HG03135 (cell line): ENCODE data around the gene FARP1.

Experiments
- ATAC-seq: cut with Tn5 transposase; IDR thresholded peaks from one replicate; pipeline ENCODE4 v1.9.1; 2021; ENCODE audit warnings: mild to moderate bottlenecking, moderate library complexity; ENCODE audit not compliant: unreplicated experiment

Gene FARP1, protein sequence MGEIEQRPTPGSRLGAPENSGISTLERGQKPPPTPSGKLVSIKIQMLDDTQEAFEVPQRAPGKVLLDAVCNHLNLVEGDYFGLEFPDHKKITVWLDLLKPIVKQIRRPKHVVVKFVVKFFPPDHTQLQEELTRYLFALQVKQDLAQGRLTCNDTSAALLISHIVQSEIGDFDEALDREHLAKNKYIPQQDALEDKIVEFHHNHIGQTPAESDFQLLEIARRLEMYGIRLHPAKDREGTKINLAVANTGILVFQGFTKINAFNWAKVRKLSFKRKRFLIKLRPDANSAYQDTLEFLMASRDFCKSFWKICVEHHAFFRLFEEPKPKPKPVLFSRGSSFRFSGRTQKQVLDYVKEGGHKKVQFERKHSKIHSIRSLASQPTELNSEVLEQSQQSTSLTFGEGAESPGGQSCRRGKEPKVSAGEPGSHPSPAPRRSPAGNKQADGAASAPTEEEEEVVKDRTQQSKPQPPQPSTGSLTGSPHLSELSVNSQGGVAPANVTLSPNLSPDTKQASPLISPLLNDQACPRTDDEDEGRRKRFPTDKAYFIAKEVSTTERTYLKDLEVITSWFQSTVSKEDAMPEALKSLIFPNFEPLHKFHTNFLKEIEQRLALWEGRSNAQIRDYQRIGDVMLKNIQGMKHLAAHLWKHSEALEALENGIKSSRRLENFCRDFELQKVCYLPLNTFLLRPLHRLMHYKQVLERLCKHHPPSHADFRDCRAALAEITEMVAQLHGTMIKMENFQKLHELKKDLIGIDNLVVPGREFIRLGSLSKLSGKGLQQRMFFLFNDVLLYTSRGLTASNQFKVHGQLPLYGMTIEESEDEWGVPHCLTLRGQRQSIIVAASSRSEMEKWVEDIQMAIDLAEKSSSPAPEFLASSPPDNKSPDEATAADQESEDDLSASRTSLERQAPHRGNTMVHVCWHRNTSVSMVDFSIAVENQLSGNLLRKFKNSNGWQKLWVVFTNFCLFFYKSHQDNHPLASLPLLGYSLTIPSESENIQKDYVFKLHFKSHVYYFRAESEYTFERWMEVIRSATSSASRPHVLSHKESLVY

DNA sequence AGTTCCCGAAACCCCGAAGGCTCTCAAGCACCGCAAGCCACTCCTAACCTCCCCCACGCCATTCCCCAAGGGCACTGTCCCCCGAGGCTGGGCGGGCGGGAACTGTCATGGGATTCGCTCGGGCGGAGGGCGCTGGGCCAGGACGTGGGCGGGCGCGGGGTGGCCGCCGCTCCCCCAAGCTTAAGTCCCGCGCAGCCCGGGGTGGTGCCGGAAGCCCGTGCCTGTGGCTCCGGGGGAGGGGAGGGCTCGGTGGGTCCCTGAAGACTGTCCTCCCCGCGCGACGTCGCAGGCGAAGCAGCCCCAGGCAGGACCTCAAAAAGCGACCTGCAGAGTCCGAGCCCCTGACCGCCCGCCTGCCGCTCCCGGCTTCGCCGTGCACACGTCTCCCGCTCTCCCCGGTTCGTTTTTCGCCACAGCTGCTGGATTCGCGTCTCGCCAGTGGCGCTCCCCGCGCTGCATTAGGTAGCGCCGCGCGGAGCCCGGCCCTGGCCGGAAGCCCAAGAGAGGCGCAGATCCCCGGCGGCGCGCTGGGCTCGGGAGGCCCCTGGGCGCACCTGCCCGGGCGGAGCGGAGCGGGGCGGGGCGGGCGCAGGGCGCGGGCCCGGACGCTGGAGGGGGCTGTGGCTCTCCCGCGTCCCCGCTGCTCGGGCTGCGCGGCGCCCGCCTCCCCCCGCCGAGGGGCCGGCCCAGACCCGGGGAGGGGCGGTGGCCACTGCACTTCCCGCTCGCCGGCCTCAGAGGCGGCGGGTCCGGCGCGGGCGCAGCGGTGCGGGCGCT, at the start of gene FARP1:
Gene FARP1 (plus strand): TSS at position 715 of the 777 bp plus-strand sequence. CDS start 70,149 bp downstream, outside the sequence.
- peak; percentile 71 for ATAC-seq

DNA sequence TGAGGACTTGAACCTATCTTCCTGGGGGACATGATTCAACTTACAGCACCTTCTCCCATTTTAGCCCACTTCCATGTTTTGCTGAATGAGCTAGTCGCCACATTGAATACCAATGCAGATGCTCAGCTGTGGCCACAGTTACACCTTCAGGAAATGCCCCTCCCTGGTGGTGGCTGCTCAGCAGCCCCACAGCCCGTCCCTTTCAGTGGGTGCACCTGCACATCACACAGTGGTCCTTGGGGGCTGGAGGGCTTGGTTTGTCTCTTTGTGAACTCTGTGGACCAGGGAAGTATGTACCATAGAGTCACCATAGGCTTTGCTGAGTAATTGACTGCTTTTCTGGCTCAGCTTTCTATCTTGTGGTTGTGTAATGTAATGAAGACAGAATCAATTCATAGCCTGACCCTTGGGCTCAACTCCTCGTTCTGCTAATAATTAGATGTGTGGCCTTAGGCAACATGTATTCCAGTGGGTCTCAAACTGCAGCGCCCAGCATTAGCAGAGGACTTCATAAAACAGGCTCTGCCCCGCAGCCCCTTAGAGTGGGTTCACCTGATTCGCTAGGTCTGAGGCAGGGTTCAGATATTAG, 48.1 kb upstream of the FARP1 start:
- ATAC-seq, result no peak

DNA sequence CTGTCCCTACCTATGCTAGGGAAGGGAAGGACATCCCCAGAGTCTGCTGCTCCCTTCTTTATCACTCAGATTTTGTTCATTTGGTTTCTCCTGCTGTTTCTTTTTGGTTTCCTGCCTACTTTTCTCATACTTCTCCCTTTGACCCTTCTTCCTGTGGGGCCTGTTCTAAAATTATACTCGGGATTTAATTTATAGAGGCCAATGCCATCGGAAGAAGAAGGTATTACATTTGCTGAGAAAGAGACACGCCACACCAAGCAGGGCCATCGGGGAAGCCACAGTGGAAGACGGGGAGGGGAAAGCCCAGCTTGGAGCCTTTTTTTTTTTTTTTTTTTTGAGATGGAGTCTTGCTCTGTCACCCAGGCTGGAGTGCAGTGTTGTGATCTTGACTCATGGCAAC, 46.8 kb upstream of the FARP1 start:
- ATAC-seq, result no peak

DNA sequence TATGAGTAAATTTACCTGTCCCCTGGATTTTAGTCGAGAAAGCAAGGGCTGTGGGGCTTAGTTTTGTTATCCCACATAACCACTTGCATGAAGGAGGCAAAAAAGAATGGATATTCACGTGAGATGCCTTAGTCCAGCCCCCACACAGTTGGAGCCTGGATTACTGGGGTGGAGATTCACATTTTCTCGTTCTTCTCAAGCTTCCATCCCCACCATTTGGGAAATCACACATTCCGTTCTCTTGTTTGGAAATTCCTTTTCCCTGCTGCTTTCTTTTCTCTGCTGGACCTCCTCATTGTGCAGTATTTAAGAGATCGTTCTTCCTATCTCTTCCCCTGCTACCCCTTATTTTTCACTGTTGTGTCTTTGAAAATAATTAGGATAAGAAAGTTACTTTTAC, 45.1 kb upstream of the FARP1 start:
- ATAC-seq, result no peak

DNA sequence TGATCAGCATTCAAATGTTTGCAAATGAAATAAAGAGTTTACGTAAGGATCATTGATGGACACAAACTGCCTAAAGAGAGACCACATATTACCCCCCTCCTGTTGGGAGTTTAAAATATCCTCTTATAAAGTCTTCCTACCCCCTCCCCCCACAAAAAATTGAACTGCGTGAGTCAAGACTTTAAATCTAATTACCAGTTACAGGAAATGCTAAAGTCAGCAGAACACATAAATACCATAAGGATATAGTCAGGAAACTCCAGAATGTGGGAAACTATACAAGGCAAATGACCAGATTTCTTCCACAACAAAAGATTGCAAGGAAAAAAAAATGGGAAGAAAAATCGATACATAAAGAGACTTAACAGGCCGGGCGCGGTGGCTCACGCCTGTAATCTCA, 44.4 kb upstream of the FARP1 start:
- ATAC-seq, result no peak

DNA sequence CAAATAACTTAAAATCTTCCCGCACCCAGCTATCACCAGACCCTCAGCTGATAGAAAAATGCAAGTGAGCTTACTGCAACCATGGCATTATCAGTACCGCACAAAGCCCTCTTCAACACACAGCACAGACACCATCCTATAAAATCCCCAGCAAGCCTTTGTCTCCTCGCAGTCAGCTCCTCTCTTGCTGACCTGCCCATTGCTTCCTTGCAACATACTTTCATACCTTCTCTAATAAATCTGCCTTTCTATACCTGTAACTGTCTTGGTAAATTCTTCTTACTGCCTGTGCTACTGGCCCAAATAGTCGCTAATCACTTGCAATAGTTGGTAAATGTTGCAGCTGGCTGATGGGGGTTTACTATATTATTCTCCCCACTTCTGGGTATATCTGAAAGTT, 43.3 kb upstream of the FARP1 start:
- ATAC-seq, result no peak

DNA sequence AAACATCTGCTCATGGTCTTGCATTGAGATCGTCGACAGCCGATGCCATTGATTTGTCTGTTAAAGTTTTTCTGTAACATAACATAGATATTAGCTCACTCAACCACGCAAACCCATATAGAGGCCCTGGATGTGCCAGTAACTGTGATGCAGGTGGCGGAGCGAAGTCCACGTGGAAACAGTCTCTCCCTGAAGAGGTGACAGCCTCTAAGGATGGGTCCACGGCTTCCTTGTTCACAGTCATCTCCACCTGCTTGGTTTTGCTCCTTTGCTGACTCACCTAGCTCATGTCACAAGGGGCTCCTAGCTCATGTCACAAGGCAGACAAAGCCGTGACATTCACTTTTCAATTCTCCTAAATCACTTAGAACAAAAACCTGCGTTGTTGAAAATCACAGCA, 42.4 kb upstream of the FARP1 start:
- ATAC-seq, result no peak

DNA sequence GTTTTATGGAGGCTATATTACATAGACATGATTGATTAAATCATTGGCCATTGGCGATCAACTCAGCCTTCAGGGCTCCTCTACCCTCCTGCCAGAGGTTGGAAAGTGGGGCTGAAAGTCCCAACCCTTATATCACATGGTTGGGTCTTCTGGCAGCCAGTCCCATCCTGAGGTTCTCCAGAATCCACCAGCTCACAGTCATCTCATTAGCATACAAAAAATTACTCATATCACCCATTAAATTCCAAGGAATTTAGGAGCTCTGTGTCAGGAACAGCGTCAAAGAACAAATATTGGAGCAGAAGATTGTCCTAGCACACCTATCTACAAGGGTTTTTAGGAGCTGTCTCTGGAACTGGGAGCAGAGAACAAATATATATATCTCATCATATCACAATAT, 39.4 kb upstream of the FARP1 start:
- ATAC-seq, result no peak

DNA sequence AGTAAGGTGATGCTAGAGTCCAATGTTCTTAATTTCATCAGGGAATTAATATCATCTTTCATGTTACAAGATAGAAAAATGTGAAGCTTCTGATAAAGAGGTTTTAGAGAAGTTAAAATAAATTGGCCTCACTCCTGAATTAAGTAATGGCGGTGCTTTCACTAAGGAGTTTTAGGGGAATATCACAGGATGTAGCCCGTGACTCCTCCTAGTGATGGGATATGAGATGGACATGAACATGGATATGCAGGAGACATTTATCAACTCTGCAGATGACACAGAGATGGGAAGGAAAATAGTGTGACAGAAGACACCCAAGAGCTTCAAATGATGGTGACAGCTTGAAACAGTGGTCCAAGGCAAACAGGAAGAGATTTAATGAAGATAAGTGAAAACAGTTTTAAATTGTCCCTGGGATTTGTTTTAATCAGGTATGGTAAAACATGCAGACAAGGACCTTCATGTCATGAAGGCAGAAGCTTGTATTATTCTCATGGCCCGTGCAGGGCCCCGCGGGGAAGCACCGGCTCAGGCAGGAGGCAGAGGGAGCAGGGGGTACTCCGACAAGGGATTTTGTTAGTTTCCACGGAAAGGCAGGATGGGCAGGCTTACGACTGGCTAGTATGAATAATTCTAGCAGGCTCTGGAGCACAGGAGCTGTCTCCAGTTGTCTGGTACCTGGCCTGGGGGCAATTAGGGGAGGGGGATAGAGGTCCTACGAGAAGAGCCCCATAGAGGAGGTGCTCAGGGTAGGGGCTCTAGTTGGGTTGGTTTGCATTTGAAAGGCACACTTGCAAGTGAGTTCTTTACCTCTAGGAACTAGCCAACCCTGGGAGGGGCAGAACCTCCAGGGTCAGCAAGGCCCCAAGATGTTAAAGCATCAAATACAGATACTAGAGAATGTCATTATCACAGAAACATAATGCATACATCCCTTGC, 38.7 kb upstream of the FARP1 start:
- ATAC-seq, result no peak

DNA sequence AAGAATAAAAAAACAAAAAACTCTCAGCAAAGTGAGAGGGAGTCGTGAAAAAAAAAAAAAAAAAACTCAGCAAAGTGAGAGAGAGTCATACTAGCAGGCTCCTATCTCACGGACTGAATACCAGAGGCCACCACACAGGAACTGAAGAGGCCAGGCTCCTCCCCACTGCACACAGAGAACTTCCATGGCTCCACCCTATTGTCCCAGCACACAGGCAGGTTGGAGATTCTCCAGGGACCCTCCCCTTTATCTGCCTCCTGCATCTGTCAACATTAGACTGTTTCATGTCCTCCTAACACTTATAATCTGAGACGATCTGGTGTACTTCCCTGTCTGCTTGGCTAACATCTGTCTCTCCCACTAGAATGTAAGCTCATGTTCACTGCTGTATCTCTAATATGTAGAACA, 37.0 kb upstream of the FARP1 start:
- no peak for ATAC-seq

DNA sequence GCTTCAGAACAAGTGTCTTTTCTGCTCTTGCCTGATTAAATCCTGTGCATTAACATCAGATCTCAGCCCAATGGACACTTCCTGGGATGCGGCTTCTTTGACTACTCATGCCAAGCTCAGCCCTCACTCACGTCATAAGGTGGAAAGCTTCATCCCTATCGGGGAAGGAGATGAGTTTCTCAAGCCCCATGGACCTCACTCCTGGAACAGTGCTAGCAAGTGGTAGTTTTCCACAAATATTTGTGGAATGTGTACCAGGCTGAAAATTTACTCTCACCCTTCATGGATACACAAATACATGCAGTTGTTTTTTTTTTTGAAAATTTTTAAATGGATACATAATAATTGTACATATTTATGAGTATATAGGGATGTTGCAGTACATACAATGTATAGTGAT, 34.6 kb upstream of the FARP1 start:
- no peak for ATAC-seq

DNA sequence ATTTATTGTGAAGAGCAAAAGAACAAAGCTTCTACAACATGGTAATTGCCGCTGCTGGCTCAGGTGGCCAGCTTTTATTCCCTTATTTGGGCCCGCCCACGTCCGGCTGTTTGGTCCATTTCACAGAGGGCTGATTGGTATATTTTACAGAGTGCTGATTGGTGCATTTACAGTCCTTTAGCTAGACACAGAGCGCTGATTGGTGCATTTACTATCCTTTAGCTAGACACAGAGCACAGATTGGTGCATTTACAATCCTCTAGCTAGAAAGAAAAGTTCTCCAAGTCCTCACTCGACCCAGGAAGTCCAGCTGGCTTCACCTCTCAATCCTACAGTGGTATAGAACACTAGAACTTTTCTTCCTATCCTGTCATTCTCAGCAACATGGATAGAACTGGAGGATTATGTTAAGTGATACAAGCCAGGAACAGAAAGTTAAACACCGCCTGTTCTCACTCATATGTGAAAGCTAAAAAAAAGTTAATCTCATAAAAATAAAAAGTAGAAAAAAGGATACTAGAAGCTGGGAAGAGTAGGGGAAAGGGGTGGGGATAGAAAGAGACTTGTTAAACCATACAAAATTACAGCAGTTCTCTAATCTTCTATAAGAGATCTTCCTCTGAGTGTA, 33.6 kb upstream of the FARP1 start:
- no peak for ATAC-seq

DNA sequence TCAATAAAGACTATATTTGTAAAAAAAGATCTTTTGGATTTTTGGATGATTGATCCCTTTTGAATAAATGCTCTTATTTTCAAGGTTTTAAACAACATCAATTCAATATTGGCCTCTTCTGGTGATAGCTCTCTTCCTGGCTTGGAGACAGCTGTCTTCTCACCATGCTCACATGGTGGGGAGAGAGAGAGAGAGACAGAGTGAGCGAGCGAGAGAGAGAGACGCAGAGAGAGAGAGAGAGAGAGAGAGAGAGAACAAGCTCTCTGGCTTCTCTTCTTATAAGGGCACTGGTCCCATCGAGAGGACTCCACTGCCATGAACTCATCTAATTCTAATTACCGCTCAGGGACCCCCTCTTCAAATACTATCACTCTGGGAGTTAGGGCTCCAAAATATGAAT, 32.1 kb upstream of the FARP1 start:
- ATAC-seq, result no peak

DNA sequence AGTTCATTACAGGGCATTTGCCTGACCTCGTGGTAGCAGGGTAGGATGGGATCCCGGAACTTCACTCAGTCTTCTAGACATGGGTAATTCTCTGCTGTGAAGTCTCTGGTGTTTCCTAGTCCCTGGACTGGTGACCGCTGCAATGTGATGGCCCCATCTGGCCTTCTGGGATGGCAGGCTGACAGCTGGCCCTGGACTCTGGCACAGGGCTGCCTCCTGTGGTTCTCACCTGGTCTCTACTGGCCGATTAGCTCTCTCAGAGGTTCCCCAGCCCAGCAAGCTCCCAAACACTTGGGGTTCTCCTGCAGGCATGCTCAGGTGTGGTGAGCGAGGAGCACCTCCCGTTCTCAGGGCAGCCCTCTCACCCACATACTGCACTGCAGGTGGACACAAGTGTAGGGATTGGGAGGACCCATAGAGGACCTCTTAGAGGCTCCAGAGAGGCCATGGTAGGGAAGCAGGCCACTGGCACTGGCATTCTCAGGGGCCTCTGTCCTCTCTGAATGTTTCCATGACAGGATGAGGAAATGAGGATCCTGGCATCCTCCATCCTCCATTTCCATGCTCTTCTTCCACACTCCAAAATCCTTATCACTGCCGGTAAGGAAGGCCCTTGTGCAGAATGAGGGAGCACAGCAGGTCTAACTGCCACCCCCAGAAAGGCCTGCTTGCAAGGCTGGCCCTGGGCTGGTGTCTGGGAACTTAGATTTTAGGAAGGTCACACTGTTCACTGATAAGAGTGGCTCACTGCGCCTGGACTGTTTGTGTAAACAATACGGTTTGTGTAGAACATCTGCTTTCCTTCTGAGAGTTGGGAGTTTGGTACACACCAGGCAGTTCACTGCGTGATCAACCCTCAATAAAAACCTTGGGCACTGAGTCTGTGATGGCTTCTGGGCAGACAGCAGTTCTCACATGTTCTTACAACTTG, 31.5 kb upstream of the FARP1 start:
- no peak for ATAC-seq

DNA sequence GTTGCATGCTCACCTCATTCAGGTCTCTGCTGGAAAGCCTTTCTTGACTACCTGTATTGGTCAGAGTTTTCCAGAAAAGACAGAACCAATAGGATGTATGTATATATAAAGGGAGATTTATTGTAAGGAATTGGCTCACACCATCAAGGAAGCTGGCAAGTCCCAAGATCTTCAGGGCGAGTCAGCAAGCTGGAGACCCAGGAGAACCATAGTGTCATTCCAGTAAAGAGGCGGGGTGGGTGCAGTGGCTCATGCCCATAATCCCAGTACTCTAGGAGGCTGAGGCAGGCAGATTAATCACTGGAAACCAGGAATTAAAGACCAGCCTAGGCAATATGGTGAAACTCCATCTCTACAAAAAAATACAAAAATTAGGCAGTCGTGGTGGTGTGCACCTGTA, 30.4 kb upstream of the FARP1 start:
- no peak for ATAC-seq

DNA sequence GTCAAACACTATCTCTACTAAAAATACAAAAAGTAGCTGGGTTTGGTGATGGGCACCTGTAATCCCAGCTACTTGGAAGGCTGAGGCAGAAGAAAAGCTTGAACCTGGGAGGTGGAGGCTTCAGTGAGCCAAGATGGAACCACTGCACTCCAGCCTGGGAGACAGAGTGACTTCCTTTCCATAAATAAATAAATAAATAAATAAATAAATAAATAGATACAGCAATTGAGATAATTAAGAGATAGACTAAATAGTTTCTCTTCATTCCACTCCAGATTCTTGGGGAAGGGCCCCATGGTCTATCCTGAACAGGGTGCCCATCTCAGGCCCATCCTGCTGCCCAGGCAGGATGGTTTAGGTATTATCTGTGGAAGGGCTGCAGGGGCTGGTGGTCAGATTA, 24.0 kb upstream of the FARP1 start:
- no peak for ATAC-seq

DNA sequence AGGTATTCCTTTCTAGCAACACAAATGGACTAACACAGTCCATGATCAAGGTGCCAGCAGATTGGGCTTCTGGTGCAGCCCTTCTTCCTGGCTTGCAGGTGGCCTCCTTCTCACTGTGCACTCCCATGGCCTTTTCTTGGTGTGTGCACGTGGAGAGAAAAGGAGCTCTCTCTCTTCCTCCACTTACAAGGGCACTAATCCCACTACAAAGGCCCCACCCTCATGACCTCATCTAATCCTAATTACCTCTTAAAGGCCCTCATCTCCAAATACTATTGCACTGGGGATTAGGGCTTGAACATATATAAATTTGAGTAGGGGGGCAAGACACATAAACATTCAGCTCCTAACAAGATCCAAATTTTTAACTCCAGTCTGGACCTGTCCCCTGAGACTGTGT, 19.7 kb upstream of the FARP1 start:
- ATAC-seq, result no peak
